Activated naive CD4-positive, alpha-beta T cell treated with anti-CD3 and anti-CD28 coated beads, Interleukin-2, amount 50 U/mL, for 16 hours (primary cell): Measurements from ENCODE around the gene ZNF160.
"Not testable (repeated sequence)": the region's sequence is repeated elsewhere in the genome, so short reads cannot be mapped to it uniquely, and the experiment has no call there.

Source experiments
- DNase-seq: peaks from one replicate; pipeline ENCODE4 v3.0.0-alpha.2; 2020

Gene ZNF160

GRCh38 chr19:53091413-53092254 lies 11.6 kb downstream of the ZNF160 start:
- DNase-seq: no peak

- no peak for DNase-seq
These were observed 15.1 kb downstream of the ZNF160 start for GRCh38 chr19:53088091-53088490.

- DNase-seq: no peak
These were observed 16.3 kb downstream of the ZNF160 start for GRCh38 chr19:53086949-53087348.

- no peak for DNase-seq
These were observed 17.7 kb downstream of the ZNF160 start for GRCh38 chr19:53085496-53085895.

GRCh38 chr19:53082929-53083328 lies 20.3 kb downstream of the ZNF160 start:
- no peak for DNase-seq

GRCh38 chr19:53079313-53079924 lies 23.8 kb downstream of the ZNF160 start:
- no peak for DNase-seq

GRCh38 chr19:53078668-53079067 lies 24.6 kb downstream of the ZNF160 start:
- DNase-seq: no peak

- DNase-seq: no peak
These were observed 26.2 kb downstream of the ZNF160 start for GRCh38 chr19:53076984-53077383.

- no peak for DNase-seq
These were observed 34.4 kb downstream of the ZNF160 start for GRCh38 chr19:53068834-53069233.

GRCh38 chr19:53068199-53068598 lies 35.0 kb downstream of the ZNF160 start:
- DNase-seq: no peak

GRCh38 chr19:53057904-53058580 lies 45.2 kb downstream of the ZNF160 start:
- no peak for DNase-seq

GRCh38 chr19:53055117-53055516 lies 48.1 kb downstream of the ZNF160 start:
- DNase-seq: no peak

GRCh38 chr19:53047379-53047778 lies 55.8 kb downstream of the ZNF160 start:
- no peak for DNase-seq

- DNase-seq: no peak
These were observed 57.7 kb downstream of the ZNF160 start for GRCh38 chr19:53045536-53045935.

- DNase-seq: no peak
These were observed 61.9 kb downstream of the ZNF160 start for GRCh38 chr19:53041366-53041765.

- DNase-seq: no peak
These were observed 65.8 kb downstream of the ZNF160 start for GRCh38 chr19:53037101-53038097.

- DNase-seq: no peak
These were observed 68.1 kb downstream of the ZNF160 start for GRCh38 chr19:53034948-53035675.

GRCh38 chr19:53034054-53034453 lies 69.2 kb downstream of the ZNF160 start:
- no peak for DNase-seq

- not testable (repeated sequence) for DNase-seq
These were observed 74.9 kb downstream of the ZNF160 start for GRCh38 chr19:53028306-53028705.

- DNase-seq: no peak
These were observed 83.5 kb downstream of the ZNF160 start for GRCh38 chr19:53019684-53020083.
